ENCODE results near the gene ANKRD39. TPM values are rescaled to one million over a fixed set of nuclear protein-coding genes. Genes with fewer than 3 reads are reported as not detected.

ANKRD39 gene
- total and polyA plus RNA-seq, 10 of the 15 experiments (the other 5 are each of a cell fraction or from before 2014, with no cell fraction given): 7.4 to 36.2 (median 23.7) TPM

- WGBS (ENCODE audit: insufficient coverage, insufficient replicate concordance, low lambda C conversion rate, missing lambda C conversion rate): 4% methylated on average over 39 of the region's 42 CpGs
- no peak overlapping the region for H3K4me3 ChIP-seq
- ChIA-PET RAD21 (ENCODE audit: unreplicated experiment) (interaction anchor here (1.7 kb wide), 1 partner anchor 19 kb away, joined by 8 read pairs; the partner anchor contains the start of gene ANKRD39), SMC1A (ENCODE audit: uncharacterized antibody, unreplicated experiment) (interaction anchor here (0.6 to 0.8 kb wide), 2 partner anchors 12 to 36 kb away, joined by 3 read pairs; no protein-coding TSS in a partner anchor), POLR2A (no interaction called here), CTCF (interaction anchor here (0.5 to 1.8 kb wide), 2 partner anchors 18 to 235 kb away, joined by 3 to 6 read pairs; partner anchors contain the start of gene ANKRD39)
- H2AFZ ChIP-seq (ENCODE audit: control insufficient read depth, low read depth, low read length): peak overlapping the region; percentile 57
- H3K36me3 ChIP-seq (ENCODE audit: control insufficient read depth in 2 of 2, insufficient read depth in 2 of 2, low read length in 1 of 2): peaks cover 0 to 3% of the 10 kb centered on the region in 2 experiments; a peak in 2 of 4 replicates
- in situ Hi-C loops (cut with MboI) (no loop called here), intact Hi-C loops (cut with micrococcal nuclease; ENCODE audit: unreplicated experiment) (no loop called here)
- BruUV-seq (replicated peaks): no TSS peak
- no peaks in the 10 kb centered on the region for H4K20me1 ChIP-seq (ENCODE audit: control insufficient read depth, insufficient read depth)
- no peak overlapping the region for H3K9ac ChIP-seq (ENCODE audit: control insufficient read depth, insufficient read depth, low read length)
- no peaks in the 10 kb centered on the region for H3K9me3 ChIP-seq (replicated peaks; ENCODE audit: control insufficient read depth, insufficient read depth, low read length)
- no peaks in the 10 kb centered on the region for H3K79me2 ChIP-seq (ENCODE audit: control insufficient read depth, insufficient read depth, low read length)
- ATAC-seq: peak; percentile 92
- no peak for FAIRE-seq
- no peaks in the 10 kb centered on the region for H3K27me3 ChIP-seq (replicated peaks in 1 of 2; ENCODE audit: control insufficient read depth in 2 of 2, insufficient read depth in 2 of 2, low read length in 1 of 2)
- DNase-seq (ENCODE audit: low read depth, low spot score): no peak
- H3K4me2 ChIP-seq (ENCODE audit: control insufficient read depth, insufficient read depth): peak overlapping the region; percentile 76; the same call in 1 of the 2 replicates
- peaks cover 9% of the 10 kb centered on the region for H3K4me1 ChIP-seq (ENCODE audit: control insufficient read depth, insufficient read depth, low read length)
- no peak overlapping the region; the same call in 1 of the 2 replicates for H3K27ac ChIP-seq (ENCODE audit: control insufficient read depth, insufficient read depth)
- TF ChIP-seq BHLHE40 (IDR thresholded peaks at IDR 0.05; ENCODE audit: borderline replicate concordance in 1 of 2, low read depth in 2 of 2, low read length in 1 of 2) (peak in 1 of 2 experiments; percentile 25; a peak in 1 of 4 replicates), USF1 (IDR thresholded peaks at IDR 0.05; ENCODE audit: borderline replicate concordance, extremely low read length, insufficient read depth, low read depth, low read length) (peak; percentile 66), NRF1 (conservative IDR thresholded peaks at IDR 0.05; ENCODE audit: low read depth, low read length) (no peak), HDGF (IDR thresholded peaks at IDR 0.05) (0 out of 2 replicates have a peak, but pooled peaks have one; percentile 23), CHD2 (IDR thresholded peaks at IDR 0.05; ENCODE audit: borderline replicate concordance, low read depth, low read length) (no peak), CBFB (IDR thresholded peaks at IDR 0.05; ENCODE audit: low read depth) (no peak), MEF2A (IDR thresholded peaks at IDR 0.05; ENCODE audit: insufficient read depth, low read depth, low read length) (no peak), FOS (IDR thresholded peaks at IDR 0.05; ENCODE audit: borderline replicate concordance, extremely low read depth, insufficient read length) (no peak), PKNOX1 (IDR thresholded peaks at IDR 0.05) (no peak), SUZ12 (IDR thresholded peaks at IDR 0.05; ENCODE audit: unreplicated experiment) (no peak), HSF1 (IDR thresholded peaks at IDR 0.05; ENCODE audit: low read depth, low read length) (no peak), SMARCA5 (IDR thresholded peaks at IDR 0.05) (no peak), POLR2A (IDR thresholded peaks at IDR 0.05; ENCODE audit: low read depth, low read length) (no peak), TCF3 (IDR thresholded peaks at IDR 0.05; ENCODE audit: borderline replicate concordance, insufficient read depth, low read depth, low read length) (0 out of 2 replicates have a peak, but pooled peaks have one; percentile 34), PBX3 (IDR thresholded peaks at IDR 0.05; ENCODE audit: insufficient replicate concordance, low read depth, low read length) (no peak), MYC (IDR thresholded peaks at IDR 0.05; ENCODE audit: insufficient read depth, insufficient read length, insufficient replicate concordance, low read length, severe bottlenecking) (peak; percentile 33), NFYA (IDR thresholded peaks at IDR 0.05; ENCODE audit: borderline replicate concordance, low read depth, low read length) (no peak), HCFC1 (IDR thresholded peaks at IDR 0.05; ENCODE audit: low read length) (no peak), EGR1 (IDR thresholded peaks at IDR 0.05; ENCODE audit: borderline replicate concordance in 1 of 2, low read depth in 2 of 2, low read length in 2 of 2) (peak in 1 of 2 experiments; percentile 47; a peak in 1 of 3 replicates)
These were observed 18.4 kb downstream of the ANKRD39 start for GRCh38 chr2:96839293-96839874.

Measured in GM12878 (cell line).